ENCODE results near the gene CARD11.

CARD11 gene

GRCh38 chr7:3020416-3020815 lies 23.3 kb downstream of the CARD11 start:
- DNase-seq (ENCODE audit: low read depth in 2 of 2) = no peak

GRCh38 chr7:3019801-3020200 lies 23.9 kb downstream of the CARD11 start:
- no peak for DNase-seq (ENCODE audit: low read depth in 2 of 2)

- DNase-seq (ENCODE audit: low read depth in 2 of 2) = no peak
Observed at GRCh38 chr7:3013975-3014792, 29.5 kb downstream of the CARD11 start.

- no peak for DNase-seq (ENCODE audit: low read depth in 2 of 2)
Observed at GRCh38 chr7:3011211-3011852, 32.3 kb downstream of the CARD11 start.

GRCh38 chr7:3010161-3010560 lies 33.5 kb downstream of the CARD11 start:
- no peak for DNase-seq (ENCODE audit: low read depth in 2 of 2)

GRCh38 chr7:3009086-3009485 lies 34.6 kb downstream of the CARD11 start:
- DNase-seq (ENCODE audit: low read depth in 2 of 2) = no peak

GRCh38 chr7:3008386-3008785 lies 35.3 kb downstream of the CARD11 start:
- DNase-seq (ENCODE audit: low read depth in 2 of 2) = no peak

- no peak for DNase-seq (ENCODE audit: low read depth in 2 of 2)
Observed at GRCh38 chr7:3007696-3008095, 36.0 kb downstream of the CARD11 start.

- DNase-seq (ENCODE audit: low read depth in 2 of 2) = no peak
Observed at GRCh38 chr7:3005257-3005656, 38.4 kb downstream of the CARD11 start.

GRCh38 chr7:3003936-3004335 lies 39.7 kb downstream of the CARD11 start:
- no peak for DNase-seq (ENCODE audit: low read depth in 2 of 2)

- DNase-seq (ENCODE audit: low read depth in 2 of 2) = no peak
Observed at GRCh38 chr7:3002631-3003030, 41.0 kb downstream of the CARD11 start.

GRCh38 chr7:3000566-3000965 lies 43.1 kb downstream of the CARD11 start:
- no peak for DNase-seq (ENCODE audit: low read depth in 2 of 2)

- no peak for DNase-seq (ENCODE audit: low read depth in 2 of 2)
Observed at GRCh38 chr7:2999078-2999500, 44.6 kb downstream of the CARD11 start.

GRCh38 chr7:2997014-2997413 lies 46.7 kb downstream of the CARD11 start:
- no peak for DNase-seq (ENCODE audit: low read depth in 2 of 2)

GRCh38 chr7:2996141-2996540 lies 47.5 kb downstream of the CARD11 start:
- no peak for DNase-seq (ENCODE audit: low read depth in 2 of 2)

- no peak for DNase-seq (ENCODE audit: low read depth in 2 of 2)
Observed at GRCh38 chr7:2993868-2994267, 49.8 kb downstream of the CARD11 start.

- no peak for DNase-seq (ENCODE audit: low read depth in 2 of 2)
Observed at GRCh38 chr7:2993396-2993795, 50.3 kb downstream of the CARD11 start.

- no peak for DNase-seq (ENCODE audit: low read depth in 2 of 2)
Observed at GRCh38 chr7:2990949-2991470, 52.7 kb downstream of the CARD11 start.

- DNase-seq (ENCODE audit: low read depth in 2 of 2) = no peak
Observed at GRCh38 chr7:2986561-2986960, 57.1 kb downstream of the CARD11 start.

GRCh38 chr7:2985866-2986265 lies 57.8 kb downstream of the CARD11 start:
- DNase-seq (ENCODE audit: low read depth in 2 of 2) = no peak

- DNase-seq (ENCODE audit: low read depth in 2 of 2) = no peak
Observed at GRCh38 chr7:2984091-2984490, 59.6 kb downstream of the CARD11 start.

- DNase-seq (ENCODE audit: low read depth in 2 of 2) = no peak
Observed at GRCh38 chr7:2983586-2983985, 60.1 kb downstream of the CARD11 start.

GRCh38 chr7:2982831-2983230 lies 60.8 kb downstream of the CARD11 start:
- DNase-seq (ENCODE audit: low read depth in 2 of 2) = peak; percentile 34 to 41

Data from stimulated activated CD4-positive, alpha-beta T cell treated with anti-CD3 and anti-CD28 coated beads, Interleukin-15, amount 100 ng/mL, for 48 hours (primary cell).